Mammary epithelial cell (primary cell): ENCODE results near the gene PCDHGA6.

Source experiments
- EZH2 ChIP-seq: IDR thresholded peaks from 2 replicates; pipeline ENCODE4 v1.6.1; 2012; ENCODE audit warnings: low read length, inconsistent platforms, borderline replicate concordance
- TF ChIP-seq, protein P1 (sequence below), 2 donors: IDR thresholded peaks in 1 of 2; conservative IDR thresholded peaks in 1 of 2; 2 replicates each; pipeline ENCODE4 v1.5.1; 2011 to 2012; ENCODE audit warnings: inconsistent platforms in 2 of 2, low read length in 2 of 2, mild to moderate bottlenecking in 2 of 2, control low read depth in 1 of 2, low read depth in 1 of 2; ENCODE audit not compliant: insufficient read depth in 1 of 2; ENCODE audit errors: extremely low read depth in 1 of 2

DNA sequence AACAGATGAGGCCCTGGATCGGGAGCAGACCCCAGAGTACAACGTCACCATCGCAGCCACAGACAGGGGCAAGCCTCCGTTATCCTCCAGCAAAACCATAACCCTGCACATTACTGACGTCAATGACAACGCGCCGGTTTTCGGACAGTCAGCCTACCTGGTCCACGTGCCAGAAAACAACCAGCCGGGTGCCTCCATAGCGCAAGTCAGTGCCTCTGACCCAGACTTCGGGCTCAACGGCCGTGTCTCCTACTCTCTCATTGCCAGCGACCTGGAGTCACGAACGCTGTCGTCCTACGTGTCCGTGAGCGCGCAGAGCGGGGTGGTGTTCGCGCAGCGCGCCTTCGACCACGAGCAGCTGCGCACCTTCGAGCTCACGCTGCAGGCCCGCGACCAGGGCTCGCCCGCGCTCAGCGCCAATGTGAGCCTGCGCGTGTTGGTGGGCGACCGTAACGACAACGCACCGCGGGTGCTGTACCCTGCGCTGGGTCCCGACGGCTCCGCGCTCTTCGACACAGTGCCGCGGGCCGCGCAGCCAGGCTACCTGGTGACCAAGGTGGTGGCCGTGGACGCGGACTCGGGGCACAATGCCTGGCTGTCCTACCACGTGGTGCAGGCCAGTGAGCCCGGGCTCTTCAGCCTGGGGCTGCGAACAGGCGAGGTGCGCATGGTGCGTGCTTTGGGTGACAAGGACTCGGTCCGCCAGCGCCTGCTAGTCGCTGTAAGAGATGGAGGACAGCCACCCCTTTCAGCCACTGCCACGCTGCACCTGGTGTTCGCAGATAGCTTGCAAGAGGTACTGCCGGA is 45.6 kb downstream of the PCDHGA6 start:
- TF ChIP-seq, protein P1, sequence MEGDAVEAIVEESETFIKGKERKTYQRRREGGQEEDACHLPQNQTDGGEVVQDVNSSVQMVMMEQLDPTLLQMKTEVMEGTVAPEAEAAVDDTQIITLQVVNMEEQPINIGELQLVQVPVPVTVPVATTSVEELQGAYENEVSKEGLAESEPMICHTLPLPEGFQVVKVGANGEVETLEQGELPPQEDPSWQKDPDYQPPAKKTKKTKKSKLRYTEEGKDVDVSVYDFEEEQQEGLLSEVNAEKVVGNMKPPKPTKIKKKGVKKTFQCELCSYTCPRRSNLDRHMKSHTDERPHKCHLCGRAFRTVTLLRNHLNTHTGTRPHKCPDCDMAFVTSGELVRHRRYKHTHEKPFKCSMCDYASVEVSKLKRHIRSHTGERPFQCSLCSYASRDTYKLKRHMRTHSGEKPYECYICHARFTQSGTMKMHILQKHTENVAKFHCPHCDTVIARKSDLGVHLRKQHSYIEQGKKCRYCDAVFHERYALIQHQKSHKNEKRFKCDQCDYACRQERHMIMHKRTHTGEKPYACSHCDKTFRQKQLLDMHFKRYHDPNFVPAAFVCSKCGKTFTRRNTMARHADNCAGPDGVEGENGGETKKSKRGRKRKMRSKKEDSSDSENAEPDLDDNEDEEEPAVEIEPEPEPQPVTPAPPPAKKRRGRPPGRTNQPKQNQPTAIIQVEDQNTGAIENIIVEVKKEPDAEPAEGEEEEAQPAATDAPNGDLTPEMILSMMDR (conservative IDR thresholded peaks at IDR 0.05 in 1 of 2, IDR thresholded peaks at IDR 0.05 in 1 of 2; ENCODE audit: extremely low read depth in 1 of 2, insufficient read depth in 1 of 2, low read depth in 1 of 2, low read length in 2 of 2) = no peak
- TF ChIP-seq EZH2 = no peak
